COR-L47 (cell line): Measurements from ENCODE around the gene ESRRG.

Source experiments
- DNase-seq: peaks from one replicate; lab custom pipeline; 2025; lab: John Stamatoyannopoulos, UW

ESRRG gene

GRCh38 chr1:216627252-216627651, 96.0 kb downstream of the ESRRG start:
- no peak for DNase-seq

GRCh38 chr1:216626394-216627067, 96.7 kb downstream of the ESRRG start:
- no peak for DNase-seq

- no peak for DNase-seq
These were observed 101.7 kb downstream of the ESRRG start for GRCh38 chr1:216621536-216621935.

GRCh38 chr1:216617081-216617875, 106.0 kb downstream of the ESRRG start:
- no peak for DNase-seq

- DNase-seq: no peak
These were observed 106.8 kb downstream of the ESRRG start for GRCh38 chr1:216616425-216616824.

GRCh38 chr1:216614011-216614934, 109.0 kb downstream of the ESRRG start:
- DNase-seq: no peak

- no peak for DNase-seq
These were observed 110.9 kb downstream of the ESRRG start for GRCh38 chr1:216612291-216612690.

GRCh38 chr1:216607067-216607697, 116.0 kb downstream of the ESRRG start:
- no peak for DNase-seq

GRCh38 chr1:216606047-216606637, 117.1 kb downstream of the ESRRG start:
- DNase-seq: no peak

GRCh38 chr1:216604771-216605170, 118.5 kb downstream of the ESRRG start:
- no peak for DNase-seq

- peak; percentile 85 for DNase-seq
These were observed 122.3 kb downstream of the ESRRG start for GRCh38 chr1:216600730-216601609.

- DNase-seq: no peak
These were observed 123.4 kb downstream of the ESRRG start for GRCh38 chr1:216599851-216600250.

GRCh38 chr1:216598448-216598847, 124.8 kb downstream of the ESRRG start:
- no peak for DNase-seq

GRCh38 chr1:216596281-216596862, 126.9 kb downstream of the ESRRG start:
- no peak for DNase-seq

GRCh38 chr1:216587715-216588114, 135.5 kb downstream of the ESRRG start:
- DNase-seq: no peak

GRCh38 chr1:216582151-216582550, 141.1 kb downstream of the ESRRG start:
- no peak for DNase-seq

- no peak for DNase-seq
These were observed 142.6 kb downstream of the ESRRG start for GRCh38 chr1:216580538-216581057.

GRCh38 chr1:216576234-216576937, 146.8 kb downstream of the ESRRG start:
- DNase-seq: no peak

GRCh38 chr1:216566641-216567205, 156.5 kb downstream of the ESRRG start:
- no peak for DNase-seq
